Central memory CD8-positive, alpha-beta T cell (primary cell): ENCODE data around the gene CFAP20DC.
"Not testable (repeated sequence)": the region's sequence is repeated elsewhere in the genome, so short reads cannot be mapped to it uniquely, and the experiment has no call there.

Source experiments
- ATAC-seq: fragments of 150-1000 bp; cut with Tn5 transposase; replicated peaks from 2 replicates; pipeline ENCODE4 v1.10.0; 2022; ENCODE audit warnings: mild to moderate bottlenecking, moderate FRiP score, moderate number of reproducible peaks; ENCODE audit not compliant: poor library complexity, severe bottlenecking; ENCODE audit errors: extremely low read depth
- DNase-seq, 2 donors: peaks; one replicate each; pipeline ENCODE4 v3.0.0; 2021; ENCODE audit warnings: low spot score in 2 of 2
- H3K27ac Mint-ChIP-seq: one replicate; pipeline ENCODE4 v1.8.0; 2022; ENCODE audit warnings: low read depth, mild to moderate bottlenecking, moderate library complexity, mixed read lengths
- H3K27me3 Mint-ChIP-seq: one replicate; pipeline ENCODE4 v1.8.0; 2022; ENCODE audit warnings: mixed read lengths
- H3K36me3 Mint-ChIP-seq: one replicate; pipeline ENCODE4 v1.8.0; 2022; ENCODE audit warnings: mild to moderate bottlenecking, moderate library complexity, mixed read lengths; ENCODE audit not compliant: insufficient read depth
- H3K4me1 Mint-ChIP-seq: one replicate; pipeline ENCODE4 v1.8.0; 2022; ENCODE audit warnings: mixed read lengths
- H3K4me3 Mint-ChIP-seq: one replicate; pipeline ENCODE4 v1.8.0; 2022; ENCODE audit warnings: mild to moderate bottlenecking, moderate library complexity, mixed read lengths
- H3K9me3 Mint-ChIP-seq: one replicate; pipeline ENCODE4 v1.8.0; 2022; ENCODE audit warnings: mixed read lengths

CFAP20DC gene

DNA sequence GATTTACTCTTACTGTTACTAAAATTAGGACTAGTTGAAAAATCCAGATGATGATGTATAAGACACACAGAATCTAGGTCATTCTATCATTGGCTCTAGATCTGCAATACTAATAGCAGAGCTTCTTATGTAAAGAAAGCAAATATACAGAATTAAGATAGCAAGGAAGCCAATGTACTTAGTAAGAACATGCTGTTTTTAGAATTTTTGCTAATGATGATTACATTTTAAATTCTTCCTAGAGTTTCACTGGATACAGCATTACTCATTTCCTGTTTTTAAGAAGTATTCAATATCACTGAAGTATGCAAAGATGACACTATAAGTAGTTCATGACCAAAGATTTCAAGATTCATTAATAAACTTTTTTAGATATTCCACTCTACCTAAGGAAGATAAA lies 60.7 kb downstream of the CFAP20DC start:
- Mint-ChIP-seq H3K36me3 (peaks cover 2% of the 10 kb centered on the region), H3K27me3 (no peaks in the 10 kb centered on the region), H3K9me3 (no peaks in the 10 kb centered on the region), H3K27ac (no peak overlapping the region), H3K4me1 (no peaks in the 10 kb centered on the region), H3K4me3 (no peak overlapping the region)
- no peak for ATAC-seq
- no peak for DNase-seq

DNA sequence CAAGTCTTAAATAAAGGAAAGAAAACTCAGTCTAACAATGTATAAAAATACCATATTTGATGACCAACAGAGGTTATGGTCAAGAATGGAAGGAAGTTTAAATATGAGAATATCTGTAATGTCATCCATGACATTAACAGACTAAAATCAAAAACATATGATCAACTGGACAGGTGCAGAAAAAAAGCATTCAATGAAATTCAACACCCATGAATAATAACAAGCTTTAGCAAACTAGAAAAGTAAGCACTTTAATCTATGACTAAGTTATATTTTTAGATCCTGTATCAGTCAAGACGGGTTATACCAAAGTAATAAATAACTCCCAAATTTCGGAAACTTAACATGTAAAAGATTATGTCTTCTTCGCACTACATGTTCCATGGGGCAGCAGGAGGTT lies 61.8 kb downstream of the CFAP20DC start:
- no peak for DNase-seq
- no peak overlapping the region for H3K27ac Mint-ChIP-seq
- H3K36me3 Mint-ChIP-seq = peaks cover 2% of the 10 kb centered on the region
- no peaks in the 10 kb centered on the region for H3K4me1 Mint-ChIP-seq
- no peaks in the 10 kb centered on the region for H3K9me3 Mint-ChIP-seq
- no peak overlapping the region for H3K4me3 Mint-ChIP-seq
- H3K27me3 Mint-ChIP-seq = no peaks in the 10 kb centered on the region
- no peak for ATAC-seq

- DNase-seq (no peak), ATAC-seq (no peak)
- no peak overlapping the region for H3K4me3 Mint-ChIP-seq
- H3K36me3 Mint-ChIP-seq = peaks cover 2% of the 10 kb centered on the region
- no peaks in the 10 kb centered on the region for H3K9me3 Mint-ChIP-seq
- no peaks in the 10 kb centered on the region for H3K27me3 Mint-ChIP-seq
- no peaks in the 10 kb centered on the region for H3K4me1 Mint-ChIP-seq
- no peak overlapping the region for H3K27ac Mint-ChIP-seq
These were observed 63.2 kb downstream of the CFAP20DC start for GRCh38 chr3:58986654-58987053.

DNA sequence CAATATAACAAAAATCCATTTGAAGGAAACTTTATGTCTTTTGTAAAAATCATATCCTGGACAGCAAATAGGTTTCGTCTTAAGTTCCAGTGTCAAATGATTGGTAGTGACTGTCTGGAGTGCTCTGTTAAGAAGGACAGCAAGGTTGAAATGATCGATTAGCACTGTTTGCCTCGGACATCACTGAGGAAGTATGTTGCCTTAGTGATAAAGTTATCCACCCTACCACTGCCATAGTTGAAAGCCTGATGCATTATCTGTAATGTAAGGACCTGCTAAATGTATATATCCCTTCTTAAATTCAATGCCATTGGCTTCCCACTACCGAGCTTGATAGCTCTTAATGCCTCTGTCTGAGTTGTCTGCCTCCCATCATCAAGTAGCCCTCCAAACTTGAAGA lies 70.0 kb downstream of the CFAP20DC start:
- H3K4me3 Mint-ChIP-seq = no peak overlapping the region
- no peaks in the 10 kb centered on the region for H3K36me3 Mint-ChIP-seq
- ATAC-seq = no peak
- H3K9me3 Mint-ChIP-seq = no peaks in the 10 kb centered on the region
- DNase-seq = no peak
- H3K27me3 Mint-ChIP-seq = no peaks in the 10 kb centered on the region
- H3K4me1 Mint-ChIP-seq = no peaks in the 10 kb centered on the region
- H3K27ac Mint-ChIP-seq = no peak overlapping the region

DNA sequence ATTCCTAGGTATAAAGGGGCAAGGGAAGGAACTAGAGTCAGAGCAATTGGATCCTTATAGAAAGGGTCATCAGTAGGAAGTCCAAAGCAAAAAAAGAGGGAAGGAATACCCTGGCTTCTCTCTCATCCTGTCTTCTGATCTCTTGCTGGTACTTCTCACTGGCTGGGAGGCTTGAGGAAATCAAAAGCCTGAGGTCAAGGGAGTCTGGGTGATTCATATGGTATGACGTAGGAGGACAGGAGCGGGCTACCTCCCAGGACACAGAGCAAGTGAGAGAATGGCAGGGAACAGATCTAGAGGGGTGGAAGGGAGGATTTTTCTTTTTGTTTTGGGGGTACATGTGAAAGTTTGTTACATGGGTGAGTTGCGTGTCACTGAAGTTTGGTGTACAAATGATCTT lies 76.0 kb downstream of the CFAP20DC start:
- Mint-ChIP-seq H3K36me3 (no peaks in the 10 kb centered on the region), H3K9me3 (peaks cover 7% of the 10 kb centered on the region)
- DNase-seq = no peak

DNA sequence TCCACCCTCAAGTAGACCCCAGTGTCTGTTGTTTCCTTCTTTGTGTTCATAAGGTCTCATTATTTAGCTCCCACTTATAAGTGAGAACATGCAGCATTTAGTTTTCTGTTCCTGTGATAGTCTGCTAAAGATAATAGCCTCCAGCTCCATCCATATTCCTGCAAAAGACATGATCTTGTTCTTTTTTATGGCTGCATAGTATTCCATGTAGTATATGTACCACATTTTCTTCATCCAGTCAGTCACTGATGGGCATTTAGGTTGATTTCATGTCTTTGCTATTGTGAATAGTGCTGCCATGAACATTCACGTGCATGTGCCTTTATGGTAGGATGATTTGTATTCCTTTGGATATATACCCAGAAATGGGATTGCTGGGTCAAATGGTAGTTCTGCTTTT lies 82.0 kb downstream of the CFAP20DC start:
- H3K27ac Mint-ChIP-seq, DNase-seq, H3K4me1 Mint-ChIP-seq, H3K4me3 Mint-ChIP-seq, H3K9me3 Mint-ChIP-seq, H3K27me3 Mint-ChIP-seq, ATAC-seq, H3K36me3 Mint-ChIP-seq: not testable (repeated sequence)

More for the DNA sequence above, 76.0 kb downstream of the CFAP20DC start:
- ATAC-seq = no peak
- Mint-ChIP-seq H3K4me1 (no peaks in the 10 kb centered on the region), H3K27me3 (peaks cover 9% of the 10 kb centered on the region), H3K27ac (no peak overlapping the region), H3K4me3 (no peak overlapping the region)

- Mint-ChIP-seq H3K4me1 (no peaks in the 10 kb centered on the region), H3K27ac (no peak overlapping the region), H3K27me3 (no peaks in the 10 kb centered on the region), H3K36me3 (no peaks in the 10 kb centered on the region), H3K9me3 (no peaks in the 10 kb centered on the region), H3K4me3 (no peak overlapping the region)
- DNase-seq (no peak), ATAC-seq (no peak)
These were observed 84.0 kb downstream of the CFAP20DC start for GRCh38 chr3:58965865-58966264.

DNA sequence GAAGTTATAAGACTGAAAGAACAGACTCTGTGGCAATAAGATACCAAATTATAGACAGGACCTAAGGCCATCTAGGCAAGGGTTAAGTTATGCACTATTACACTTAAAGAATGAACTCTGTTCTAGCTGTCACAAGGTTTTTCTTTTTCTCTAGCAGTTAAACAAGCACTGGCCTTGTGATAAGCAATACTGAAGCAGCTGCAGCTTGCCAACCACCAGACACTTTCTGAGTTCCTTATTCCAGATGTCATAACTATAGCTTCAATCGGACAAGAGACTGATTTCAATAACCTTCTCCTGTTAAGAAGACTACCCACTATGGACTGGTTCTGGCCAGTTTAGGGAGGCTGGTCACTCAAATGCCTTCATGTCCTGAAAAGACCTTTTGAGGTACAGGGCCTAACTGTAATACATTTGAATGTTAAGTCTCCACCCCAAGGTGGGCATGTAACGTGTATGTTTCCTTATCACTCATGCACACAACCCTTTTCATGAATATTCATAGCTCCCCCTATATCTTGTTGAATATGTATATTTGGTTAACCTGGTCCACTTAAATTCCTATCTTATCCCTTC lies 85.8 kb downstream of the CFAP20DC start:
- DNase-seq (no peak), ATAC-seq (no peak)
- H3K36me3 Mint-ChIP-seq = no peaks in the 10 kb centered on the region
- H3K27ac Mint-ChIP-seq = no peak overlapping the region
- no peaks in the 10 kb centered on the region for H3K9me3 Mint-ChIP-seq
- H3K4me1 Mint-ChIP-seq = no peaks in the 10 kb centered on the region
- no peaks in the 10 kb centered on the region for H3K27me3 Mint-ChIP-seq
- H3K4me3 Mint-ChIP-seq = no peak overlapping the region

GRCh38 chr3:58962816-58963215 lies 87.0 kb downstream of the CFAP20DC start:
- no peaks in the 10 kb centered on the region for H3K36me3 Mint-ChIP-seq
- ATAC-seq (no peak), DNase-seq (no peak)
- no peaks in the 10 kb centered on the region for H3K9me3 Mint-ChIP-seq
- no peaks in the 10 kb centered on the region for H3K4me1 Mint-ChIP-seq
- H3K4me3 Mint-ChIP-seq = no peak overlapping the region
- H3K27me3 Mint-ChIP-seq = no peaks in the 10 kb centered on the region
- H3K27ac Mint-ChIP-seq = no peak overlapping the region

DNA sequence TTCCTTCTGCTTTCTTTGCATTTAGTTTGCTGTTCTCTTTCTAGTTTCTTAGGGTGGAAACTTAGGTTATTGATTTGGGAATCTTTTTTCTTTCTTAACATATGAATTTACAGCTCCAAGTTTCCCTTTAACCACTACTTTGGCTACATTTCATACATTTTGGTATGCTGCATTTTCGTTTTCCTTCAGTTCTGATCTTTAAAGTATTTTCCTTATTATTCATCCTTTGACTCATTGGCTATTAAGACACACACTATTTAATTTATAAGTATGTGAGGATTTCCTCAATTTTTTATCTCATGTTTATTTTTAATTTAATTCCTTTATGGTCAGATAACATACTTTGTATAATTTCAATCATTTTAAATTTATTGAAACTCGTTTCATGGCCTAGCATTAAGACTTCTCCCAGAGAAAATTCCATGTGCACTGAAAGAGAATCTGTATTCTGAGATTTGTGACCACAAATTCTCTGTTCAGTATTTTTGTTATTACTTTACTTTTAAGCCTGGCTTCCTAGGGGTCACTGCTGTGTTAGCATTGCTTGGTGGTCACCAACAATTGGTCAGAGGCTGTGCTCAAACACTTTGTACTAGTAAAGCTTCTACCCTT lies 87.7 kb downstream of the CFAP20DC start:
- Mint-ChIP-seq H3K36me3 (no peaks in the 10 kb centered on the region), H3K9me3 (no peaks in the 10 kb centered on the region), H3K27ac (no peak overlapping the region), H3K4me1 (no peaks in the 10 kb centered on the region), H3K27me3 (no peaks in the 10 kb centered on the region), H3K4me3 (no peak overlapping the region)
- DNase-seq = no peak
- ATAC-seq = no peak

DNA sequence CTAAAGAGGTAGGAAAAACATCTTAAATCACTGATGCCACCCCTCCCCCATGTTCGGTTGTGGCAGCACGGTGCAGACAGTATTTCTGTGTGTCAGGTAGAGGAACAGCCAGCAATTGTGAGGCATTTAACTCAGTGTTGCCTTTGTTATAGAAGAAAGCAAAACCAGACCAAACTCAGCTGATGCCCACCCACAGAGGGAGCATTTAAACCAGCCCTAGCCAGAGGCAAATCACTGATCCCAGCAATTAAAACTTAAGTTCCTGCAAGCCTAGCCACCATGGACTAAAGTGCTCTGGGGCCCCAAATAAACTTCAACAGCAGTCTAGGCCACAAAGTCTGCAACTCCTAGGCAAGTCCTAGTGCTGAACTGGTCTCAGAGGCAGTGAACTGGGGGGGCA lies 94.5 kb downstream of the CFAP20DC start:
- Mint-ChIP-seq H3K27ac (no peak overlapping the region), H3K36me3 (no peaks in the 10 kb centered on the region)
- no peak for ATAC-seq

GRCh38 chr3:58953288-58953687 lies 96.5 kb downstream of the CFAP20DC start:
- H3K27ac Mint-ChIP-seq = no peak overlapping the region
- H3K4me1 Mint-ChIP-seq = no peaks in the 10 kb centered on the region
- H3K36me3 Mint-ChIP-seq = no peaks in the 10 kb centered on the region
- H3K4me3 Mint-ChIP-seq = no peak overlapping the region
- peaks cover 9% of the 10 kb centered on the region for H3K9me3 Mint-ChIP-seq
- no peaks in the 10 kb centered on the region for H3K27me3 Mint-ChIP-seq
- no peak for ATAC-seq
- no peak for DNase-seq

More for the DNA sequence above, 94.5 kb downstream of the CFAP20DC start:
- Mint-ChIP-seq H3K4me1 (no peaks in the 10 kb centered on the region), H3K27me3 (no peaks in the 10 kb centered on the region), H3K4me3 (no peak overlapping the region), H3K9me3 (peaks cover 4% of the 10 kb centered on the region)
- no peak for DNase-seq

DNA sequence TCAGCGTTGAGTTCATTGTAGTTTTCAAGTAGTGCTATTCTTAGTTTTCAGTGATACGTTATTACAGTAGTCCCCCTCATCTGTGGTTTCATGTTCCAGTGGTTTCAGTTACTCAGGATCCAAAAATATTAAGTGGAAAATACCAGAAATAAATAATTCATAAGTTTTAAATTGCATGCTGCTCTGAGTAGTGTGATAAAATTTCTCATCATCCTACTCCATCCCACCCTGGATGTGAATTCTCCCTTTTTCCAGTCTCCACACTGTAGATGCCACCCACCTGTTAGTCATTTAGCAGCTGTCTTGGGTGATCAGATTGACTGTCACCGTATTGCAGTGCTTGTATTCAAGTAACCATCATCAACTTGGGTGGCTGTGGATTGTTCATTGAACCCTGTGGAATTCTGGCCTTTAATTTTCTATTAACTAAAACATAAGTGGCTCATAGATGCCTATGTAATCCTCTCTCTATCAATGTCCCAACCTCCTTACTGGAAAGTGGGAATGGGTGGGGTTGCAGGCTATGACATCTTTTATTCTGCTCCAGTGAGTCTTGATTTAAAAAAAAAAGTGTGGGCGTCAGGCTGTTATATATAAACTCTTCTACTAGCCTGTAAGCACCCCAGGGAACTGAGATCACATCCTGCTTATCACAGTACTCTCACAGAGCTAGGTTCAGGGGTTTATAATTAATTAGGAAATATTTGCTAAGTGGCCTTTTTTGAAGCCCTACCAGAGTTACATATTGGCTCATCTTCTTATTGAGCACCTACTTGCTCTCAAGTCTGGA lies 97.5 kb downstream of the CFAP20DC start:
- Mint-ChIP-seq H3K4me3 (no peak overlapping the region), H3K36me3 (no peaks in the 10 kb centered on the region), H3K27ac (no peak overlapping the region), H3K9me3 (peaks cover 9% of the 10 kb centered on the region), H3K4me1 (no peaks in the 10 kb centered on the region), H3K27me3 (no peaks in the 10 kb centered on the region)
- DNase-seq = no peak
- no peak for ATAC-seq
